H1 (cell line): ENCODE results near the gene NELFA.

ENCODE experiments used
- CTCF ChIP-seq, 3 experiments: IDR thresholded peaks; 1 replicate in 2 of 3; 2 replicates in 1 of 3; pipeline versions ENCODE4 v1.5.1 to v1.6.1; 2011; ENCODE audit warnings: low read length in 3 of 3, mild to moderate bottlenecking in 3 of 3, inconsistent platforms in 2 of 3, low read depth in 1 of 3, moderate library complexity in 1 of 3; ENCODE audit not compliant: insufficient read depth in 1 of 3; ENCODE audit errors: control extremely low read depth in 1 of 3
- KDM5A ChIP-seq: fragments of 200-600 bp; IDR thresholded peaks from 2 replicates; pipeline ENCODE4 v1.7.1; 2012; ENCODE audit warnings: mild to moderate bottlenecking, low read length, inconsistent platforms, mixed read lengths
- POLR2A ChIP-seq, 2 experiments: IDR thresholded peaks; 1 replicate in 1 of 2; 2 replicates in 1 of 2; pipeline ENCODE4 v1.6.1; 2011; ENCODE audit warnings: low read depth in 2 of 2, low read length in 2 of 2, mild to moderate bottlenecking in 2 of 2; ENCODE audit errors: control extremely low read depth in 1 of 2
- SP4 ChIP-seq: IDR thresholded peaks from 2 replicates; pipeline ENCODE4 v1.6.1; 2012; ENCODE audit warnings: low read length, inconsistent platforms
- SRF ChIP-seq: IDR thresholded peaks from 2 replicates; pipeline ENCODE4 v1.6.1; 2011; ENCODE audit warnings: mild to moderate bottlenecking, low read depth, low read length, moderate library complexity
- SUZ12 ChIP-seq: fragments of 200-600 bp; sonication (generic); IDR thresholded peaks from 2 replicates; pipeline ENCODE4 v1.6.1; 2012; ENCODE audit warnings: mild to moderate bottlenecking, inconsistent platforms, low read length, moderate library complexity, mixed read lengths
- TCF12 ChIP-seq: IDR thresholded peaks from 2 replicates; pipeline ENCODE4 v1.6.1; 2011; ENCODE audit warnings: low read depth, mild to moderate bottlenecking, low read length

- TF ChIP-seq SRF (no peak), POLR2A (IDR thresholded peaks at IDR 0.05; ENCODE audit: control extremely low read depth in 1 of 2, low read depth in 2 of 2, low read length in 2 of 2) (no peak), SP4 (no peak), SUZ12 (no peak), KDM5A (no peak), TCF12 (no peak), CTCF (IDR thresholded peaks at IDR 0.05; ENCODE audit: control extremely low read depth in 1 of 3, insufficient read depth in 1 of 3, low read depth in 1 of 3, low read length in 3 of 3) (no peak)
Observed at GRCh38 chr4:2049381-2049780, 40.6 kb upstream of the NELFA start.
